Fibroblast of skin of back (primary cell): ENCODE data around the gene SNAI1.
"Not testable (repeated sequence)": the region's sequence is repeated elsewhere in the genome, so short reads cannot be mapped to it uniquely, and the experiment has no call there.

Experiments used
- DNase-seq: peaks from one replicate; pipeline ENCODE4 v3.0.0-alpha.2; 2013

SNAI1 gene

GRCh38 chr20:49987015-49987867 is 4.5 kb downstream of the SNAI1 start:
- DNase-seq, result no peak

- DNase-seq, result no peak
Observed at GRCh38 chr20:49987868-49988690, 5.3 kb downstream of the SNAI1 start.

GRCh38 chr20:49989234-49990065 is 6.7 kb downstream of the SNAI1 start:
- DNase-seq, result peak; percentile 86

- DNase-seq, result no peak
Observed at GRCh38 chr20:49990271-49990720, 7.5 kb downstream of the SNAI1 start.

GRCh38 chr20:49993301-49993751 is 10.5 kb downstream of the SNAI1 start:
- DNase-seq, result no peak

GRCh38 chr20:49995586-49995985 is 12.8 kb downstream of the SNAI1 start:
- DNase-seq, result no peak

GRCh38 chr20:49998478-49999188 is 15.9 kb downstream of the SNAI1 start:
- DNase-seq, result not testable (repeated sequence)

GRCh38 chr20:49999329-49999728 is 16.5 kb downstream of the SNAI1 start:
- DNase-seq, result no peak

GRCh38 chr20:50000548-50001222 is 17.9 kb downstream of the SNAI1 start:
- not testable (repeated sequence) for DNase-seq

- no peak for DNase-seq
Observed at GRCh38 chr20:50001784-50002311, 19.1 kb downstream of the SNAI1 start.

GRCh38 chr20:50003253-50003656 is 20.5 kb downstream of the SNAI1 start:
- DNase-seq, result peak; percentile 76

- no peak for DNase-seq
Observed at GRCh38 chr20:50004229-50004628, 21.4 kb downstream of the SNAI1 start.

- no peak for DNase-seq
Observed at GRCh38 chr20:50005471-50005981, 22.7 kb downstream of the SNAI1 start.

- no peak for DNase-seq
Observed at GRCh38 chr20:50007369-50007768, 24.6 kb downstream of the SNAI1 start.

- DNase-seq, result no peak
Observed at GRCh38 chr20:50008007-50008406, 25.2 kb downstream of the SNAI1 start.

GRCh38 chr20:50009521-50010454 is 27.0 kb downstream of the SNAI1 start:
- no peak for DNase-seq

GRCh38 chr20:50011597-50011996 is 28.8 kb downstream of the SNAI1 start:
- not testable (repeated sequence) for DNase-seq

GRCh38 chr20:50012282-50013263 is 29.8 kb downstream of the SNAI1 start:
- no peak for DNase-seq
